GM19372 (cell line): ENCODE measurements around the gene ORM2.

Experiments
- ATAC-seq: cut with Tn5 transposase; IDR thresholded peaks from one replicate; pipeline ENCODE4 v1.9.1; 2021; ENCODE audit warnings: mild to moderate bottlenecking, low read depth, moderate library complexity; ENCODE audit not compliant: unreplicated experiment

Gene ORM2

DNA sequence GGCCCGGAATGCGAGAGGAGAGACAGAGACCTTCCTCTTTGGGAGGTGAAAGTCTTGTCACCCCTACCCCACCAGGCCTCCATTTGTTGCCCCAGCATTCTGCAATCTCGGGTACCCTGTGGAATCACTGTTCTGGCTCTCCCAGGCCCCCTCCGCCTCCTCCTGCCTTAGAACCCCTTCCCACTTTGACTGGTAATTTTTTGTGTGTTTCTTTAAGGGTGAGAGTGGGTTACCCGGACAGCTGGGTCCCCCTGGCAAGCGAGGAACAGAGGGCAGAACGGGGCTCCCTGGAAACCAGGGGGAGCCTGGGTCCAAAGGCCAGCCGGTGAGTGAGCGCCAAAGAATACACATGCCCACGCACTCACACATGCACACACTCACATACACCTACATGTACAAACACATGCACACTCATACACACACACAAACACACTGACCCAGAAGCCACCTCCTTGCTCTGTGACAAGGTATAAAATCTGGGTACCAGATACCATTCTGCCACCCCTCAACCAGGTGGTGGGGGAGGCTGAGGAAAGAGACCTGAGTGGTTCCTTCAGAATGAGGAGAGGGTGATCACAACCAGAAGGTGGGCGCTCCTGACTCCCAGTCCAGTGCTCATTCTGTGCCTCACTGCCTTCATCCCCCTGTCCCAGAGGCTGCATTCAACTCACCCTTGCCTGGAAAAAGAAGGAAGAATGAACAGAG lies 37.6 kb upstream of the ORM2 start:
- ATAC-seq, result no peak

DNA sequence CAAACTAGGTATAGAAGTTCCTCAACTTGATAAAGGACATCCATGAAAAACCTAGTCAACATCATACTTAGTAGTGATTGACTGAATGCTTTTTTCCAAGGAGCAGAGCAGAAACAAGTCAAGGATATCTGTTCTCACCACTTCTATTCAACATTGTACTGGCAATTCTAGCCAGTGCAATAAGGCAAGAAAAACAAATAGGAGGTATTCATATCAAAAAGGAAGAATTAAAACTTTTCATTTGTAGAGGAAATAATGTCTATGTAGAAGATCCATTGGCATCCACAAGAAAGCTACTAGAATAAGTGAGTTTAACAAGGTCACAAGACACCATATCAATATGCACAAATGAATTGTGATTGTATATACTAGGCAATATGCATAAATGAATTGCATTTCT lies 35.0 kb upstream of the ORM2 start:
- ATAC-seq, result no peak

DNA sequence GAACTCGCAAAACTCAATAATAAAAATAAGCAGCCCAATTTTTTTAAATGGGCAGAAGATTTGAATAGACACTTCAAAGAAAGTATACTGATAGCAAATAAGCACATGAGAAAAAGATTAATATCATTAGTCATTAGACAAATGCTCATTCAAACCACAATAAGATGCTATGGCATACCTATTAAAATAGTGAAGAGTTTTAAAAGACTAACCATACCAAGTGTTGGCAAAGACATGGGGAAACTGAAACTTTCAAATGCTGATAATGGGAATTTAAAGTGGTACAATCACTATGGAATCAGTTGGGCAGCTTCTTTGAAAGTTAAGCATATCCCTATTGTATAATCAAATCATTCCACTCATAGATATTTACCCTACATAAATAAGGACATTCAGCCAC lies 33.3 kb upstream of the ORM2 start:
- ATAC-seq, result no peak

DNA sequence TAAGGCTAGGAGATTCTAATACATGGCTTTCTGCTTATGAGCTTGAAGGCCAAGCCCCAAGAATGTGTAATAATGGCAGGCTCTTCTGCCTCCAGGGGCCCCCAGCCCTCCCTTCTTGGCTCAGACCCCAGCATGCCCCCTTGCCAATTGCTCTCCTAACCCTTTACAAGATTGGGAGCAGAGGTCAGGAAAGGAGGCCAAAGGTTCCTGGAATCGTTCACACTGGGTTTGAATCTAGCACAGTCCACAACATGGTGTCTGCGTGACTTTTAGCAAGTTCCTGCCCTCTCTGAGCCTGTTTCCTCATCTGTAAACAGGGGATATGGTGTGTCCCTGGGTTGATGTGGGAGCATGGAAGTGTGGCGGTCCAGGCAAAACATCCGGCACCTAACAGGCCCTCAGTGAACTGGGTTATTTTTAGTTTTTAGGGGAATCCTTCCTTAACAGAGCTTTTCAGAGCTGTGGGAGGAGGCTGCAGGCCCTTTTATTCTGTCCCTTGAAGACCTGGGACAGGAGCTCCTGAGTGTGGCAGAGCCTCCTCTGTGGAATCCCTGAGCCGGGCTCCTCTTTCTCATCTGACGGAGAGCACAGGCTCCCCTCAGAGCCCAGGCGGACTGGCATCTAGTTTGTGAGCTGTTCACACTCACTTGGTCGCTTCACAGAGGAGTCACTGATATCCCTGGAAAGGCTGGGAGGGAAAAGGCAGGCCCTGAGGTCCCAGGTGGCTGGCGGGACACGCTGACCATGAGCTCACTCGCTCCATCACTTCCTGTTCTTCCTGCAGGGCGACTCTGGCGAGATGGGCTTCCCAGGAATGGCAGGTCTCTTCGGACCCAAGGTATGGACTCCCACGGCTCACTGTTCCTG lies 30.1 kb upstream of the ORM2 start:
- no peak for ATAC-seq

DNA sequence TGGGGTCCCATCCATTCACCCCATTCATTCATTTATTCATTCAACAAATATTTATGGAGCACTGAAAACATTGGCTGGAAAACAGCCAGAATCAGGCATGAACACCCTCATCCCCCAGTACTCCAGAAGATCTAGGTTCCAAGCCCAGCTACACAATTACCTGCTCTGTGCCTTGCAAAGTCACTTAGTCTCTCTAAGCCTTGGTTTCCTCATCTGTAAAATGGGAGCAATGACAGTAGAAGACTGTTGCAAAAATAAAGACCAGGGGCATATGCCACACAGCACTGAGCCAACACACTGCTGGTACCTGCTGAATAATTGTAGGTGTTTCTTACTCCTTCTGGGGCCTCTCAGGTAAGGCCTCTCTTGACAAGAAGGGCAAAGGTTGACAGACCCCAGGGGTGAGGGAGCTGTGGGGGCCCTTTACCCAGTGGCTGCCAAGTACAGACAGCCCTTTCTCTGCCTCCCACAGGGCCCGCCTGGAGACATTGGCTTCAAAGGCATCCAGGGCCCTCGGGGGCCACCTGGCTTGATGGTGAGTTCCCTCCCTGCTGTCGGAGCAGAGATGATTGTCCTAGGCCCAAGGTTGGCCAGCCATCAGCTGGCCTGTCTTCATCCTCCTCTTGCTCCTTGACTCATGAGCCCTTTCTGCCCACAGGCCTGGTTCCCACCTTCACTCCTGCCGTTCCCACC lies 29.4 kb upstream of the ORM2 start:
- no peak for ATAC-seq

DNA sequence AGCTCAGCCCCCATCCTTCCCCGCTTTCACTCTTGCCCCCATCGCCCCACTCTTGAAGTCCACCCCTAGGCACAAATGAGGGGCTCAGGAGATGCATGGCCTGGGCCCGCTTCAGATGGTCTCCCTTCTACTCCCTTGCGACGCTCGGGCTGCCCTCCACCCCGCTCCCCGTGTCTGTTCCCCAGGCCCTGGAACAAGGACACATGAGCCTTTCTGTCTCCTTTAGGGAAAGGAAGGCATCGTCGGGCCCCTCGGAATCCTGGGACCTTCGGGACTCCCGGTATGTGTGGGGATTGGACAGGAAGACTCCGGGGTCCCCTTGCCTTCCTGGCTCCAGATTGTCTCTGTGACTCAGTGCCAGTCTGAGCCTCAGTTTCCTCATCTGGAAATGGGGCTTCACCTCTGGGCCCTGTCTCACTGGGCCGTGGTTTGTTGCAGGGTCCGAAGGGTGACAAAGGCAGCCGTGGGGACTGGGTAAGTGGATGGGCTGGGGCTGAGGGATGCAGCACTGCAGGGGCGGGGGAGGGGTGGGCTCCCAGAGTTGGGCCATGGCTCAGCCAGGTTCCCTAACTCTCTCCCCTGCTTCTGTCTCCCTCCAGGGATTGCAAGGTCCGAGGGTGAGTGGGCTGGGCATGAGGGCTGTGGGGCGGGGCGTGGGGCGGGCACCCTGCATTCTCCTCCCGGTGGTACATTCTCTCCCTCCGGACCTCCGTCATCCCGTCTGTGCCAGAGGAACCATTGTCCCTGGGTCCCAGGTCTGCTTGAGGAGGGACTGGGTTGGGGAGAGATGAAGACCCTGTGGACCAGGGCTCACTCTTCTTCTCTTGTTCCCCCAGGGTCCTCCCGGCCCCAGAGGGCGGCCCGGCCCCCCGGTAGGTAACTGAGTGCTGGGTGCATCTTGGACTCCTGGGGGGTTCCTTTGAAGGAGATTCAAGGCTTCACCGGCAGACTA lies 28.5 kb upstream of the ORM2 start:
- ATAC-seq, result no peak

DNA sequence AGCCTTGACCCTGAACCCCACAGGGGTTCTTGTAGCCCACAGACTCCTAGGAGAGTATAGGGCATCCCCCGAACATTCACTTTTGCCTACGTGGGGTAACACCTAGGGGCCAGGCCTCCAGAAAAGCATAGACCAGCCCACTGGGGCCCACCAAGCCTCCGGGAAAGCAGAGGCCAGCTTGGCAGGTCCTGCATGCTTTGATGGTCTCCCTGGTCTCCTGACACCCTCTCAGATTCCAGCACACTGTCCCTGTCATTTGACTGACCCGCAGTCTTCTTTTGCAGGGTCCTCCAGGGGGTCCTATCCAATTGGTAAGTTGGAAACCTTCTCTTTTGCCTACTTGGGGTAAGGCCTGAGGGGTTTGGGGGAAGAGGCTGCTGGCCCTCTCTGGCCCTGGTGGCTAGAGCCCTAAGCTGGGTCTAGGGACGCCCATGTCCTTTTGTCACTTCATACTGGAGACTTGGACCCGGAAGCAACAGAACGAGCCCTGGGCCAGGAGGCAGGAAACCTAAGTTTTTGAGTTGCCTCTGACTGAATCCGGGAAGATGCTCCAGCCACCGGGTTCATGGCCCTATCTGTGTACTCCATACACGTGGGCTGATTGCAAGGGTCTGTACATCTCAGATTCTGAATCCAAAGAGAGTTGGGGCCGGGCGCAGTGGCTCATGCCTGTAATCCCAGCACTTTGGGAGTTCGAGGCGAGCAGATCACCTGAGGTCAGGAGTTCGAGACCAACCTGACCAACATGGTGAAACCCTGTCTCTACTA lies 27.7 kb upstream of the ORM2 start:
- ATAC-seq, result no peak

DNA sequence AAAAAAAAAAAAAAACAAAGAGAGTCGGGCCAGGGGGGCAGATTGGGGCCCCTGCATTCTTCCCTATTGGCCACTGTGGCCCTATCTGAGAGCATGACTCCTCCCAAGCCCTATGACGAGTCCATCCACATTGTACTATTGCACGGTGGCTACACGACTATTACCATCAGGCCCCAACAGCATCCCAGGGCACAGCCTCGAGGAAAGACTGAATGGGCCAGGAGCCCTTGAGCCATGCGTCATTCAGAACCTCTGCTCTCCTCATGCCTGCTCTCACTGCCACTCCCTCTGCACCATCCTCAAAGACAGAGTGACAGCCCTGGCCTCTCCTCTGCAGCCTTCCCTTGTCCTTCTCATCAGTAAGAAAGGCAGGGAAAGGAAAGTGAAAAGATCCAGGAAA lies 26.9 kb upstream of the ORM2 start:
- no peak for ATAC-seq

DNA sequence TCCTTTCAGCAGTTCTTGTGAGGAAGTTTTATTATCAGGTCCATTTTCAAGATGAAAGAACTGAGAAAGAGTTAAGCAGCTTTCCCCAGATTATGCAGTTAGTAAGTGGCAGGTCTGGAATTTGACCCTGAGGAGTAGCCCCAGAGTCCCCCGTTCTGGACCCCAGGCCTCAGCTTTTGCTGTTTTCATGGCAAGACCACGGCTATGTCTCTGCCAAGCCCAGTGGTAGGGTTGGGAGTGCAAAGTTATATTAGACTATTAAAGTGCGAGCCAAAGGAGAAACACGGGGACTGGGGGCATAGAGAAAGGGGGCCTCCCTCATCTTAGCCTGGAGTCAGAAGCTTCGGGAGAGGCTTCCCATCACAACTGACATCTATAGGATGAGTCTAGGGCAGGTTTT lies 26.1 kb upstream of the ORM2 start:
- ATAC-seq, result no peak

DNA sequence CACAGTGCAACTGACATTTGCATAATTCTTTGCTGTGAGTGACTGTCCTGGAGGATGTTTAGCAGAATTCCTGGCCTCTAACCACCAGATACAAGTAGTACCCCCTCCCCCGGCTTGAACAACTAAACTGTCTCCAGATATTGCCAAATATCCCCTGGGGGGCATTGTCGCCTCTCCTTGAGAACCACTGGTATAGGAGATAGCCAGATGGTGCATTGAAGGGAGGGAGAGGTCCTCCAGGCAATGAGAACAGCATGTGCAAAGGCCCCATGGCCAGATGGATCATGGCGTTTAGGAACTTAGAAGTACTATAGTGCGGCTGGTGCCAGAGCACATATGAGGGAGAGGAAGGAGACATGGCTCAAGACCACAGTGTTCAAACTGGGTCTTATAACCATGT lies 25.7 kb upstream of the ORM2 start:
- ATAC-seq, result no peak

DNA sequence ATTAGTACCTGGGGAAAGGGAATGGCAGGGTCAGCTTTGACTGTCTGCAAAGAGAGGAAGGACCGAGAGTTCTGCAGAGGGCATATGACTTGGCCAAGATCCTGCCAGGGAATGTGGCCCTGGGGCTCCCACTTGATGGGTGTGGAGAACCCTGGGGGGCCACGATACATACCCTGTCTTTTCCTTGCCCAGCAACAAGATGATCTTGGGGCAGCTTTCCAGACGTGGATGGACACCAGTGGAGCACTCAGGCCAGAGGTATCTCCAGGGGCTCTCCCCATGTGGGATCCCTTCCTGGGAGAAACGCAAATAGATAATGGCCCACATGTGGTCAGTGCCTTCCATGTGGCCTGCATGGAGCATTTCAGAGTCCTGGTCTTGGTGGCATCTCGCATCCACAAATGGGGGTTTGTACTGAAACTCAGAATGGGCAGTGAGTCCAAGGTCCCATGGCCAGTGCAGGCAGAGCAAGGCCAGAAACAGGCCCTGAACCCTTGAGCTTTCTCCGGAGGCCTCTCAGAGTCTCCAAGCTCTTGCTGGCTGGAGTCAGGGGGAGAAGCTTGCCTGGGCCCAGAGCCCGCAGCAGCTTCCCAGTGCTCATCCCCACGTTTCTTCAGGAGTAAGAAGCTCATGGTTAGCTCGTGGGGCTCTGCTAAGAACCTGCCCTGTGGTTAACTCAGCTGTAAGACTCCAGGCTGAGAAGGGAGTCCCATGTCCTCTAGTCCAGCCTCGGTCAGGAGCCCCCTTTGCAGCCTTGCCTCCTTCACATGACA lies 25.1 kb upstream of the ORM2 start:
- ATAC-seq, result no peak

DNA sequence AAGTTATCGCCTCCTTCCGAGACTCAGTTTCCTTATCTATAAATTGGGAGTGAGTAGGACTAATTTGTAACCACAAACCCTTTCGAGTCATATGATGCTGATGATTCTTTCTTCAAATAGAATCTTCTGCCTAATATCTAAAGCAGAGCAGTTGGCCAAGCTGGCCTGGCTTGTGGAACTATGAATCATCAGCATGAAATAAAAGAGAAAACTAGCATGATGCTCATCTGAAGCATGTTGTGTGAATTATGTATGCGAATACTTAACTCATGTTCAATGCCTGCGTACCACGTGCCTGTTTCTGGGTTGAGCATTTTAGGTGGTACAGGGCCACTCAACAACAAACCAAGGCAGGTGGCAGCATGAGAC lies 21.8 kb upstream of the ORM2 start:
- ATAC-seq, result no peak

DNA sequence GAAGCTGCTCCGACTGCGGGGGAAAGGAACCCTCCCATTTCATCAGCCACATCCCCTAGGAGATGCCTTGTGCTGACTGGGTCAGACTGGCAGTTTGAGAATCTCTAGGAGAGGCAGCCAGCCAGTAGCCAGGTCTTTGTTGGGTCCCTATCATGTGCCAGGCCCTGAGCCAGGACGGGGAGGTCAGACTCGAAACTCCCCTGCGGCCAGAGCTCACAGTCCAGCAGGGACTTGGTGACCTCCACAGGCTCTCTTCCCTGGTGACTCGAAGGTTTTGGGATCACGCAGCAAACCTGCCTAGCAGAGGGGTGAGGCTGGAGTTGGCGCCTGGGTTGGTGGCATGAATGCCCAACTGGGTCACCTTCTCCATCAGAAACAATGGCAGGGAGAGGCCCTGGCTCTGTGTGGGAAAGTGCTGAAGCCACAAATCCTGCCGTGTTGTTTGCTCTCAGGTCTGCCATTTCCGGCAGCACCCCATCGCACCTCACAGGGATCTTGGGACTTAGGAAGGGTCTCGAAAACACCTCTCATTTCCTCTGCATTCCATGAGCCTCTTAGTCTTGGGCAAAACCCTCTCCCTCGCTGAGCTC lies 21.2 kb upstream of the ORM2 start:
- no peak for ATAC-seq

DNA sequence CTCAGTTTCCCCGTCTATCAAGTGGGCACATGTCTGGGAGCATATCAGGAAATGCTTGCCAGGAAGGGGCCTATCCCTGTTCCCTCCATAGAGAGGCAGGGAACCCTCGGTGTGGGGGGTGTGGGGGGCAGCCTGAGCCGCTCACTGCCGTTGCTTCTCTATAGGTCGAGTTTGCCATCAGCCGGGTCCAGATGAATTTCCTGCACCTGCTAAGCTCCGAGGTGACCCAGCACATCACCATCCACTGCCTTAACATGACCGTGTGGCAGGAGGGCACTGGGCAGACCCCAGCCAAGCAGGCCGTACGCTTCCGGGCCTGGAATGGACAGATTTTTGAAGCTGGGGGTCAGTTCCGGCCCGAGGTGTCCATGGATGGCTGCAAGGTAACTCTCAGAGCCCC lies 20.6 kb upstream of the ORM2 start:
- no peak for ATAC-seq

DNA sequence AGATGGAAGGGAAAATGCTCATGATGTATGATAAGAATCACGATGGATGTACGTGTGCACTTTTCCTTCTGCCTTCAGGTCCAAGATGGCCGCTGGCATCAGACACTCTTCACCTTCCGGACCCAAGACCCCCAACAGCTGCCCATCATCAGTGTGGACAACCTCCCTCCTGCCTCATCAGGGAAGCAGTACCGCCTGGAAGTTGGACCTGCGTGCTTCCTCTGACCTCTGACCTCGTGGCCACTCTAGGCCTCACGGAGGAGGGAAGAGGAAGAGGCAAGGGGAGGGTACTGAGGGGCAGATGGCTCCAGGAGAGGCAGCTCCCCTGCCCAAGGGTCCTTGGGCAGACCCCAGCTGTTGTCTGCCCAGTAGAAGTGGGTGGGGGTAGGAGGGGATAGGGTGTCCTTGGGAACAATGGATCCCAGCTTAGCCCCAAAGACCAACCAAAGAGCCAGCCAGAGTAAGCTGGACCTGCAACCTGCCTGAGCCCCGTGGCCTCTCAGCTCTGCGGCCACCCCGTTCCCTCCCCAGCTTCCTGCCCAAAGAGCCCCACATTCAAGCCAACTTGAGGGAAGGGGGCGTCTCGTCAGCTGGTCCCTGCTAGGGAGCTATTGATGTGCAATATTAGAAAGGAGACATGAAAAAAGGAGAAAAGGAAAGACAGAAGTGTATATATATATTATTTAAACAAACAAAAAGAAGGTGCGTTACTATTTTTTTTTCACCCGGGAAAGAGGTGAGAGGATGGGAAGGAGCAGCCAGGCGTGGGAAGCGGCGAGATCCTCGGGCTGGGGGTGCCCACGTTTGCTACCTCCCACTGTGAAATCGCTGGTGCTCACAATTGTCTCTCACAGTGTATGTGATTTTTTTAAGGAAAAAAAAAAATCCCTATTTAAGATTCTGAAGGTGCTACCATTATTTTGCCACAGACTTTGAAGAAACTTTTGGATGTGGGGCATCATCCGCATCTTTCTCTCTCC lies 18.9 kb upstream of the ORM2 start:
- no peak for ATAC-seq

DNA sequence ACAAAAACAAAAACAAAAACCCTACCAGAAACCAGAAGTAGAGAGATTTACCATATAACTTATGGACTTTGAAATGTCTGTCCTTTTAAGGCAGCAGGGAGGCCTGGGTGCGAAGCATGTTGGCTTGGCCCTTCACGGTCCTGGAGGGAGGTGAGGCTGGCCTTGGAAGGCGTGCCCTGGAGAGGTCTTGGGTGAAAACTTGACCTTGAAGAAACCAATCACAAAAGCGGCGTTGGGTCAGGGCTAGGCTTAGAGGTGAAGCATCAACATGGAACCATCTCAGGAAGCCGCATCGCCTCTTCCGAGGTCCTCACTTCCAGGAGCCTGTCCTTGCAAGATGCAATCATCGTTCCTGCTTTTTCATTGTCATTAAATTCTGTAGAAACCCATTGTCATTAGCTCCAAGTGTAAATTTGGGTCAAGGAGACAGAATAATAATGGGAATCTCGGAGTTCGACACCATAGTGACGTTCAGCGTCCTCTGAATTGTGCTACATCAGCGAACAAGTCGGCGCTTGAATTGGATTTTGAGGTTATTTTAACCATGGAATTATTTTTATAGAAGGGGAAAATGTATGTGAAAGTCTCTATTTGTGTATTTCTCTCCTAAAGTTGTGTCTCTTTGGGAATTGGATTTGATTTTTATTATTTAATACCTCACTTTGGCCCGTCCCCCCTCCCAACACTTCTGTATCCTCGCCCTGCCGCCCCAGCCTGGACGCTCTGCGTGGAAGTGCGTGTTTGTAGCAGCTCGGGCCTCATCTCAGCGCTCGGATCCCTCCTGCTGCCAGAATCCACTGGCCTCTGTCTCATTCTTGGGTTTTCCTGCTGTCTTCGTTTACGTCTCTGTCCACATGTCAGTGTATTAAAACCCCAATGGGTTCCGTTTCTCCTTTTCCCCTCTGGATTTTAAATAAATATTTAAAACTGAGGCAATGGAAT lies 17.8 kb upstream of the ORM2 start:
- no peak for ATAC-seq
